GM12875 (cell line): ENCODE data around the gene NHEJ1.
"Not testable (repeated sequence)": the region's sequence is repeated elsewhere in the genome, so short reads cannot be mapped to it uniquely, and the experiment has no call there.

Experiments used
- H3K4me3 ChIP-seq: one replicate; pipeline ENCODE4 v1.5.1; 2011; ENCODE audit warnings: low read depth, low read length, control low read depth
- TF ChIP-seq, protein P1 (sequence below): IDR thresholded peaks from 2 replicates; pipeline ENCODE4 v1.5.1; 2011; ENCODE audit warnings: low read depth, mild to moderate bottlenecking, control low read depth, inconsistent platforms, low read length, moderate library complexity, borderline replicate concordance; ENCODE audit not compliant: insufficient read depth

NHEJ1 gene

GRCh38 chr2:219205981-219206327 is 45.3 kb upstream of the NHEJ1 start:
- H3K4me3 ChIP-seq, result peak overlapping the region; percentile 62
- TF ChIP-seq, protein P1, sequence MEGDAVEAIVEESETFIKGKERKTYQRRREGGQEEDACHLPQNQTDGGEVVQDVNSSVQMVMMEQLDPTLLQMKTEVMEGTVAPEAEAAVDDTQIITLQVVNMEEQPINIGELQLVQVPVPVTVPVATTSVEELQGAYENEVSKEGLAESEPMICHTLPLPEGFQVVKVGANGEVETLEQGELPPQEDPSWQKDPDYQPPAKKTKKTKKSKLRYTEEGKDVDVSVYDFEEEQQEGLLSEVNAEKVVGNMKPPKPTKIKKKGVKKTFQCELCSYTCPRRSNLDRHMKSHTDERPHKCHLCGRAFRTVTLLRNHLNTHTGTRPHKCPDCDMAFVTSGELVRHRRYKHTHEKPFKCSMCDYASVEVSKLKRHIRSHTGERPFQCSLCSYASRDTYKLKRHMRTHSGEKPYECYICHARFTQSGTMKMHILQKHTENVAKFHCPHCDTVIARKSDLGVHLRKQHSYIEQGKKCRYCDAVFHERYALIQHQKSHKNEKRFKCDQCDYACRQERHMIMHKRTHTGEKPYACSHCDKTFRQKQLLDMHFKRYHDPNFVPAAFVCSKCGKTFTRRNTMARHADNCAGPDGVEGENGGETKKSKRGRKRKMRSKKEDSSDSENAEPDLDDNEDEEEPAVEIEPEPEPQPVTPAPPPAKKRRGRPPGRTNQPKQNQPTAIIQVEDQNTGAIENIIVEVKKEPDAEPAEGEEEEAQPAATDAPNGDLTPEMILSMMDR, result no peak

DNA sequence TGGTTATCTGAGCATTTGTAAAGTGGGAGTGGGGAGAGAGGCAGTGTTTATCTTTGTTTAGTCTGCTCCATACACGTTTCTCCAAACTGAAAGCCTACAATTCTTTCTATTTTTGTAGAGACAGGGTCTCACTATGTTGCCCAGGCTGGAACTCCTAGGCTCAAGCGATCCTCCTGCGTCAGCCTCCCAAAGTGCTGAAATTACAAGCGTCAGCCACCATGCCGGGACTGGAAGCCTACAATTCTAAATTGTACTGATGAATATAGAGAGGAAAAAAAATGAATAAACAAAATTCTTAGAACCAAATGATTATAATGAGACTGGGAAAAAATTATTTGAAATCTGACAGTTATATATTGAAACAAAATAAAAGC is 44.5 kb upstream of the NHEJ1 start:
- no peak overlapping the region for H3K4me3 ChIP-seq
- TF ChIP-seq, protein P1, result no peak

DNA sequence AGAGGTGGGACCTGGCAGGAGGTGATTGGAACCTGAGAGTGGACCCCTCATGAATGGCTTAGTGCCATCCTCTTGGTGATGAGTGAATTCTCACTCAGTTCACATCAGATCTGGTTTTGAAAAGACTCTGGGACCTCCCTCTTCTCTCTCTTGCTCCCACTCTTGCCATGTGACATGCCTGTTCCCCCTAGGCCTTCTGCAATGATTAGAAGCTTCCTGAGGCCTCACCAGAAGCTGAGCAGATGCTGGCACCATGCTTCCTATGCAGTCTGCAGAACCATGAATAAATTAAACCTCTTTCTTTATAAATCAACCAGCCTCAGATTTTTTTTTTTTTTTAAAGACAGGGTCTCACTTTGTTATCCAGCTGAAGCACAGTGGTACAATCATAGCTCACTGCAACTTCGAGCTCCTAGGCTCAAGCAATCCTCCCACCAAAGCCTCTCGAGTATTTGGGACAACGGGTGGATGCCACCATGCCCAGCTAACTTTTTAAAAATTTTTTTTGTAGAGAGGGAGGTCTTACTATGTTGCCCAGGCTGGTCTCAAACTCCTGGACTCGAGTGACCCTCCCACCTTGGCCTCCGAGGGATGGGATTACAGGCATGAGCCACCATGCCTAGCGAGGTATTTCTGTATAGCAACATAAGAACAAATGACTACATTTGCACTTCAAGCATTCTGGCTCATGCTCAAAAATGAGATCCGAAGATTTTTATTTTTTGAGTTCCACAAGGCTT is 44.0 kb upstream of the NHEJ1 start:
- no peak overlapping the region for H3K4me3 ChIP-seq
- TF ChIP-seq, protein P1, result no peak

DNA sequence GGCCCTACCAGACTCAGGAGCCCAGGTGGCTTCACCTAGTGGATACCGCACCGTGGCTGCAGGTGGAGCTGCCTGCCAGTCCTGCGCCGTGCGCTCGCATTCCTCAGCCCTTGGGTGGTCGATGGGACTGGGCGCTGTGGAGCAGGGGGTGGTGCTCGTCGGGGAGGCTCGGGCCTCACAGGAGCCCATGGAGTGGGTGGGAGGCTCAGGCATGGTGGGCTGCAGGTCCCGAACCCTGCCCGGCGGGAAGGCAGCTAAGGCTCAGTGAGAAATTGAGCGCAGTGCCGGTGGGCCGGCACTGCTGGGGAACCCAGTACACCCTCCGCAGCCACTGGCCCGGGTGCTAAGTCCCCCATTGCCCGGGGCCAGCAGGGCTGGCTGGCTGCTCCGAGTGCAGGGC is 40.7 kb upstream of the NHEJ1 start:
- not testable (repeated sequence) for H3K4me3 ChIP-seq

DNA sequence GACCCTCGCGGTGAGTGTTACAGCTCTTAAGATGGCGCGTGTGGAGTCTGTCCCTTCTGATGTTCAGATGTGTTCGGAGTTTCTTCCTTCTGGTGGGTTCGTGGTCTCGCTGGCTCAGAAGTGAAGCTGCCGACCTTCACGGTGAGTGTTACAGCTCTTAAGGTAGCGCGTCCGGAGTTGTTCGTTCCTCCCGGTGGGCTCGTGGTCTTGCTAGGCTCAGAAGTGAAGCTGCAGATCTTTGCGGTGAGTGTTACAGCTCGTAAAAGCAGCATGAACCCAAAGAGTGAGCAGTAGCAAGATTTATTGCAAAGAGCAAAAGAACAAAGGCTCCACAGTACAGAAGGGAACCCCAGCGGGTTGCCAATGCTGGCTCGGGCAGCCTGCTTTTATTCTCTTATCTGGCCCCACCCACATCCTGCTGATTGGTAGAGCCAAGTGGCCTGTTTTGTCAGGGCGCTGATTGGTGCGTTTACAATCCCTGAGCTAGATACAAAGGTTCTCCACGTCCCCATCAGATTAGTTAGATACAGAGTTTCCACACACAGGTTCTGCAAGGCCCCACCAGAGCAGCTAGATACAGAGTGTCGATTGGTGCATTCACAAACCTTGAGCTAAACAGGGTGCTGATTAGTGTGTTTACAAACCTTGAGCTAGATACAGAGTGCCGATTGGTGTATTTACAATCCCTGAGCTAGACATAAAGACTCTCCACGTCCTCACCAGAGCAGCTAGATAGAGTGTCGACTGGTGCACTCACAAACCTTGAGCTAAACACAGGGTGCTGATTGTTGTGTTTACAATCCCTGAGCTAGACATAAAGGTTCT is 40.1 kb upstream of the NHEJ1 start:
- not testable (repeated sequence) for H3K4me3 ChIP-seq

GRCh38 chr2:219199470-219200211 is 39.0 kb upstream of the NHEJ1 start:
- TF ChIP-seq, protein P1, result no peak
- no peak overlapping the region for H3K4me3 ChIP-seq

DNA sequence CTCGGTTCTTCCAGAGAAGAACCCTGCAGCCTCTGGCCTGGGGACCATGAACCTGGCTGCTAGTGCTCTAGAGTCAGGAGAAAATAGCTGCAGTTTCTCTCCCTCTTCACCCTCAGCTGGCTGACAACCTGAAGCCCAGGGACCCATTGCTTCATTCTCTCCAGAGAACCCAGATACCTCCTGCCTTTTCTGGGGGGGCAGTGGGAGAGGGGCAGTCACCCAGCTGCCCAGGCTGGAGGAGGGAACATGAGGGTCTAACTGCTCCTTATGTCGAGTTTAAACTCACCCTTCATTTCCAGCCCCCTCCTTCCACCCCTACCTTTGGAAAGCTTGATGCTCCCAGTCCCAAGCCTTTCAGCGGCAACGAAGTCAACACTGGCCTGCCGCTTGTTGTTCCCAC is 38.4 kb upstream of the NHEJ1 start:
- TF ChIP-seq, protein P1, result no peak
- H3K4me3 ChIP-seq, result no peak overlapping the region

- TF ChIP-seq, protein P1, result no peak
- no peak overlapping the region for H3K4me3 ChIP-seq
Measured at GRCh38 chr2:219197388-219197787, 36.8 kb upstream of the NHEJ1 start.
